Activated T-cell treated with anti-CD3 and anti-CD28 coated beads, Interleukin-2, amount 50 U/mL, for 1 hour (primary cell): ENCODE results near the gene BPTF.
"Not testable (repeated sequence)": the region's sequence is repeated elsewhere in the genome, so short reads cannot be mapped to it uniquely, and the experiment has no call there.

Experiments used
- DNase-seq: peaks from one replicate; pipeline ENCODE4 v3.0.0-alpha.2; 2020

BPTF gene

GRCh38 chr17:67980456-67980855 is 155.2 kb downstream of the BPTF start:
- DNase-seq = no peak

- DNase-seq = not testable (repeated sequence)
Observed at GRCh38 chr17:67980883-67981282, 155.6 kb downstream of the BPTF start.

- no peak for DNase-seq
Observed at GRCh38 chr17:67982034-67982640, 156.8 kb downstream of the BPTF start.

GRCh38 chr17:67982686-67983382 is 157.5 kb downstream of the BPTF start:
- DNase-seq = no peak

GRCh38 chr17:67983383-67983688 is 158.0 kb downstream of the BPTF start:
- DNase-seq = no peak

GRCh38 chr17:67990909-67991308 is 165.6 kb downstream of the BPTF start:
- DNase-seq = no peak

- no peak for DNase-seq
Observed at GRCh38 chr17:67992548-67993152, 167.3 kb downstream of the BPTF start.

- peak; percentile 79 for DNase-seq
Observed at GRCh38 chr17:67993153-67993997, 168.1 kb downstream of the BPTF start.

- no peak for DNase-seq
Observed at GRCh38 chr17:67993998-67994361, 168.7 kb downstream of the BPTF start.

GRCh38 chr17:67994817-67995569 is 169.7 kb downstream of the BPTF start:
- no peak for DNase-seq

GRCh38 chr17:67995570-67996263 is 170.4 kb downstream of the BPTF start:
- DNase-seq = peak; percentile 38

- not testable (repeated sequence) for DNase-seq
Observed at GRCh38 chr17:67996301-67997171, 171.2 kb downstream of the BPTF start, which contains the start of gene C17orf58. C17orf58 (minus strand) TSS chr17:67996469; CDS start chr17:67996198, 271 bp downstream.

GRCh38 chr17:67998466-67998865 is 173.2 kb downstream of the BPTF start:
- no peak for DNase-seq

GRCh38 chr17:67999291-67999911 is 174.1 kb downstream of the BPTF start:
- DNase-seq = no peak

- DNase-seq = no peak
Observed at GRCh38 chr17:68004201-68004600, 178.9 kb downstream of the BPTF start.

- no peak for DNase-seq
Observed at GRCh38 chr17:68006797-68007196, 181.5 kb downstream of the BPTF start.

- DNase-seq = peak; percentile 61
Observed at GRCh38 chr17:68011199-68011665, 185.9 kb downstream of the BPTF start.

- DNase-seq = no peak
Observed at GRCh38 chr17:68013385-68013784, 188.1 kb downstream of the BPTF start.

GRCh38 chr17:68015081-68015723 is 189.9 kb downstream of the BPTF start:
- no peak for DNase-seq

- no peak for DNase-seq
Observed at GRCh38 chr17:68016838-68017237, 191.5 kb downstream of the BPTF start.
